ENCODE data around the gene VTI1A.

Gene VTI1A

GRCh38 chr10:112841549-112841948 is 394.5 kb downstream of the VTI1A start:
- TF ChIP-seq FOXP2 (optimal IDR thresholded peaks at IDR 0.05; ENCODE audit: control extremely low read depth, extremely low read length, insufficient read depth) (no peak), EZH2 (IDR thresholded peaks at IDR 0.05) (no peak), POLR2AphosphoS5 (IDR thresholded peaks at IDR 0.05; ENCODE audit: borderline replicate concordance, low read depth, low read length) (no peak)
- no peak overlapping the region for H3K4me3 ChIP-seq
- no peaks in the 10 kb centered on the region for H3K9me3 ChIP-seq (ENCODE audit: low read depth, low read length)
- H3K9ac ChIP-seq (ENCODE audit: insufficient read length): no peak overlapping the region
- no peak overlapping the region for H3K27ac ChIP-seq
- no peak for DNase-seq (ENCODE audit: low read depth, low spot score)
- H3K36me3 ChIP-seq (ENCODE audit: insufficient read depth, low read length): no peaks in the 10 kb centered on the region

- Histone ChIP-seq H3K4me3 (no peak overlapping the region), H3K36me3 (ENCODE audit: insufficient read depth, low read length) (no peaks in the 10 kb centered on the region), H3K9me3 (ENCODE audit: low read depth, low read length) (no peaks in the 10 kb centered on the region), H3K27ac (no peak overlapping the region), H3K9ac (ENCODE audit: insufficient read length) (no peak overlapping the region)
- DNase-seq (ENCODE audit: low read depth, low spot score): no peak
- TF ChIP-seq POLR2AphosphoS5 (IDR thresholded peaks at IDR 0.05; ENCODE audit: borderline replicate concordance, low read depth, low read length): no peak
- no peak for TF ChIP-seq FOXP2 (optimal IDR thresholded peaks at IDR 0.05; ENCODE audit: control extremely low read depth, extremely low read length, insufficient read depth)
- TF ChIP-seq EZH2 (IDR thresholded peaks at IDR 0.05): no peak
These were observed 395.9 kb downstream of the VTI1A start for GRCh38 chr10:112842832-112843360.

- DNase-seq (ENCODE audit: low read depth, low spot score): no peak
- Histone ChIP-seq H3K9ac (ENCODE audit: insufficient read length) (no peak overlapping the region), H3K9me3 (ENCODE audit: low read depth, low read length) (no peaks in the 10 kb centered on the region), H3K36me3 (ENCODE audit: insufficient read depth, low read length) (no peaks in the 10 kb centered on the region), H3K4me3 (no peak overlapping the region), H3K27ac (no peak overlapping the region)
- no peak for TF ChIP-seq FOXP2 (optimal IDR thresholded peaks at IDR 0.05; ENCODE audit: control extremely low read depth, extremely low read length, insufficient read depth)
These were observed 396.6 kb downstream of the VTI1A start for GRCh38 chr10:112843623-112844022.

GRCh38 chr10:112844681-112845544 is 397.9 kb downstream of the VTI1A start:
- TF ChIP-seq EZH2 (IDR thresholded peaks at IDR 0.05): no peak
- no peak for TF ChIP-seq POLR2AphosphoS5 (IDR thresholded peaks at IDR 0.05; ENCODE audit: borderline replicate concordance, low read depth, low read length)
- TF ChIP-seq FOXP2 (optimal IDR thresholded peaks at IDR 0.05; ENCODE audit: control extremely low read depth, extremely low read length, insufficient read depth): no peak
- no peak for DNase-seq (ENCODE audit: low read depth, low spot score)
- Histone ChIP-seq H3K9ac (ENCODE audit: insufficient read length) (no peak overlapping the region), H3K27ac (no peak overlapping the region), H3K9me3 (ENCODE audit: low read depth, low read length) (no peaks in the 10 kb centered on the region), H3K4me3 (no peak overlapping the region), H3K36me3 (ENCODE audit: insufficient read depth, low read length) (no peaks in the 10 kb centered on the region)

GRCh38 chr10:112847778-112848177 is 400.8 kb downstream of the VTI1A start:
- Histone ChIP-seq H3K4me3 (no peak overlapping the region), H3K27ac (no peak overlapping the region), H3K9me3 (ENCODE audit: low read depth, low read length) (no peaks in the 10 kb centered on the region), H3K36me3 (ENCODE audit: insufficient read depth, low read length) (no peaks in the 10 kb centered on the region), H3K9ac (ENCODE audit: insufficient read length) (no peak overlapping the region)
- TF ChIP-seq EZH2 (IDR thresholded peaks at IDR 0.05) (no peak), POLR2AphosphoS5 (IDR thresholded peaks at IDR 0.05; ENCODE audit: borderline replicate concordance, low read depth, low read length) (no peak), FOXP2 (optimal IDR thresholded peaks at IDR 0.05; ENCODE audit: control extremely low read depth, extremely low read length, insufficient read depth) (no peak)
- no peak for DNase-seq (ENCODE audit: low read depth, low spot score)

- no peaks in the 10 kb centered on the region for H3K36me3 ChIP-seq (ENCODE audit: insufficient read depth, low read length)
- no peak for DNase-seq (ENCODE audit: low read depth, low spot score)
- no peaks in the 10 kb centered on the region for H3K9me3 ChIP-seq (ENCODE audit: low read depth, low read length)
- no peak overlapping the region for H3K4me3 ChIP-seq
- no peak overlapping the region for H3K9ac ChIP-seq (ENCODE audit: insufficient read length)
- H3K27ac ChIP-seq: no peak overlapping the region
- no peak for TF ChIP-seq EZH2 (IDR thresholded peaks at IDR 0.05)
- no peak for TF ChIP-seq FOXP2 (optimal IDR thresholded peaks at IDR 0.05; ENCODE audit: control extremely low read depth, extremely low read length, insufficient read depth)
- TF ChIP-seq POLR2AphosphoS5 (IDR thresholded peaks at IDR 0.05; ENCODE audit: borderline replicate concordance, low read depth, low read length): no peak
These were observed 401.2 kb downstream of the VTI1A start for GRCh38 chr10:112848228-112848627.

GRCh38 chr10:112848868-112849430 is 401.9 kb downstream of the VTI1A start:
- H3K36me3 ChIP-seq (ENCODE audit: insufficient read depth, low read length): no peaks in the 10 kb centered on the region
- no peak overlapping the region for H3K27ac ChIP-seq
- TF ChIP-seq FOXP2 (optimal IDR thresholded peaks at IDR 0.05; ENCODE audit: control extremely low read depth, extremely low read length, insufficient read depth) (no peak), EZH2 (IDR thresholded peaks at IDR 0.05) (no peak), POLR2AphosphoS5 (IDR thresholded peaks at IDR 0.05; ENCODE audit: borderline replicate concordance, low read depth, low read length) (no peak)
- no peak for DNase-seq (ENCODE audit: low read depth, low spot score)
- no peak overlapping the region for H3K4me3 ChIP-seq
- no peaks in the 10 kb centered on the region for H3K9me3 ChIP-seq (ENCODE audit: low read depth, low read length)
- no peak overlapping the region for H3K9ac ChIP-seq (ENCODE audit: insufficient read length)

GRCh38 chr10:112849546-112849945 is 402.5 kb downstream of the VTI1A start:
- no peaks in the 10 kb centered on the region for H3K9me3 ChIP-seq (ENCODE audit: low read depth, low read length)
- no peak overlapping the region for H3K4me3 ChIP-seq
- no peak overlapping the region for H3K9ac ChIP-seq (ENCODE audit: insufficient read length)
- H3K27ac ChIP-seq: no peak overlapping the region
- no peak for TF ChIP-seq POLR2AphosphoS5 (IDR thresholded peaks at IDR 0.05; ENCODE audit: borderline replicate concordance, low read depth, low read length)
- no peak for TF ChIP-seq FOXP2 (optimal IDR thresholded peaks at IDR 0.05; ENCODE audit: control extremely low read depth, extremely low read length, insufficient read depth)
- no peak for TF ChIP-seq EZH2 (IDR thresholded peaks at IDR 0.05)
- H3K36me3 ChIP-seq (ENCODE audit: insufficient read depth, low read length): no peaks in the 10 kb centered on the region
- no peak for DNase-seq (ENCODE audit: low read depth, low spot score)

Measured in SK-N-MC (cell line).